Measurements from ENCODE around the gene ACKR2. TPM values are rescaled to one million over a fixed set of nuclear protein-coding genes. Genes with fewer than 3 reads are reported as not detected.
A peak's percentile ranks its signal among the peaks of the same experiment; 100 is the strongest.

The ACKR2 gene
- total and polyA plus RNA-seq, 12 donors = 0.15 to 2.1 (median 1.1) TPM

- intact Hi-C loops (cut with DNase I) = no loop called here
- Histone ChIP-seq H3K36me3 (no peaks in the 10 kb centered on the region), H3K4me1 (peaks cover 2 to 43% (median 18%) of the 10 kb centered on the region in 9 donors), H3K9me3 (no peaks in the 10 kb centered on the region), H3K4me3 (no peak overlapping the region), H3K27me3 (no peaks in the 10 kb centered on the region), H3K27ac (no peak overlapping the region)
- 88 to 98% methylated on average over 3 of the region's 3 CpGs for WGBS, 2 donors
- no peak for DNase-seq
- ATAC-seq = no peak
- TF ChIP-seq, protein P1, sequence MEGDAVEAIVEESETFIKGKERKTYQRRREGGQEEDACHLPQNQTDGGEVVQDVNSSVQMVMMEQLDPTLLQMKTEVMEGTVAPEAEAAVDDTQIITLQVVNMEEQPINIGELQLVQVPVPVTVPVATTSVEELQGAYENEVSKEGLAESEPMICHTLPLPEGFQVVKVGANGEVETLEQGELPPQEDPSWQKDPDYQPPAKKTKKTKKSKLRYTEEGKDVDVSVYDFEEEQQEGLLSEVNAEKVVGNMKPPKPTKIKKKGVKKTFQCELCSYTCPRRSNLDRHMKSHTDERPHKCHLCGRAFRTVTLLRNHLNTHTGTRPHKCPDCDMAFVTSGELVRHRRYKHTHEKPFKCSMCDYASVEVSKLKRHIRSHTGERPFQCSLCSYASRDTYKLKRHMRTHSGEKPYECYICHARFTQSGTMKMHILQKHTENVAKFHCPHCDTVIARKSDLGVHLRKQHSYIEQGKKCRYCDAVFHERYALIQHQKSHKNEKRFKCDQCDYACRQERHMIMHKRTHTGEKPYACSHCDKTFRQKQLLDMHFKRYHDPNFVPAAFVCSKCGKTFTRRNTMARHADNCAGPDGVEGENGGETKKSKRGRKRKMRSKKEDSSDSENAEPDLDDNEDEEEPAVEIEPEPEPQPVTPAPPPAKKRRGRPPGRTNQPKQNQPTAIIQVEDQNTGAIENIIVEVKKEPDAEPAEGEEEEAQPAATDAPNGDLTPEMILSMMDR (IDR thresholded peaks at IDR 0.05) = no peak
These were observed 41.0 kb downstream of the ACKR2 start for GRCh38 chr3:42850263-42850662.

- Histone ChIP-seq H3K4me3 (no peak overlapping the region), H3K27ac (peak overlapping the region in 2 of 10 donors; percentile 29 to 49), H3K36me3 (no peaks in the 10 kb centered on the region), H3K4me1 (peaks cover under 1 to 36% (median 13%) of the 10 kb centered on the region in 9 donors), H3K9me3 (no peaks in the 10 kb centered on the region), H3K27me3 (no peaks in the 10 kb centered on the region)
- TF ChIP-seq, protein P1 (IDR thresholded peaks at IDR 0.05) = no peak
- DNase-seq (no peak), ATAC-seq (no peak)
- 76 to 85% methylated on average over 6 of the region's 6 CpGs for WGBS, 2 donors
- intact Hi-C loops (cut with DNase I) = no loop called here
These were observed 42.1 kb downstream of the ACKR2 start for GRCh38 chr3:42851228-42851834.

- Histone ChIP-seq H3K27me3 (no peaks in the 10 kb centered on the region), H3K4me1 (peaks cover 0 to 25% (median 4%) of the 10 kb centered on the region in 9 donors), H3K9me3 (no peaks in the 10 kb centered on the region), H3K27ac (peak overlapping the region in 3 of 10 donors; percentile 13 to 49 (median 15)), H3K36me3 (no peaks in the 10 kb centered on the region), H3K4me3 (no peak overlapping the region)
- TF ChIP-seq, protein P1 (IDR thresholded peaks at IDR 0.05) = no peak
- 40 to 54% methylated on average over 2 of the region's 2 CpGs for WGBS, 2 donors
- DNase-seq = no peak
- intact Hi-C loops (cut with DNase I) = no loop called here
- ATAC-seq = peak in 2 of 8 donors; percentile 57 to 63
These were observed 43.2 kb downstream of the ACKR2 start for GRCh38 chr3:42852441-42852840.

DNA sequence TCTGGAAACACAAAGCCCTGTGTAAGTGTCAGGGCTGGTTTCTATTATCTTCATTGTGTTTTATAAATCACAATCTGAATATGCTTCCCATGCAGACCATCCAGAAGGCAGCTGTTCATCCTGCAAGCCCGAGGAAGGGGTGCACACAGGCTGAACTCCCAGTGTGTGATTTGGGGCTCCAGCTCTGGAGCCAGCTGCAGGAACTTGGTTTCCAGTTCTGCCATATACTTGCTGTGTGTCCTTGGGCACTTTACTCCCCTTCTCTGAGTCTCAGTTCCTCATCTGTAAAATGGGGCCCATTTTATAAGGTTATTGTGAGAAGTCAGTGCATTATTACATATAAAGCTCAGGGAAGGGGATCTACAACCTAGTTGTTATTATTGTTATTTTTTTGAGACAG lies 43.8 kb downstream of the ACKR2 start:
- DNase-seq = no peak
- Histone ChIP-seq H3K27me3 (no peaks in the 10 kb centered on the region), H3K9me3 (no peaks in the 10 kb centered on the region), H3K36me3 (no peaks in the 10 kb centered on the region), H3K27ac (peak overlapping the region in 2 of 10 donors; percentile 15 to 49), H3K4me3 (no peak overlapping the region), H3K4me1 (peaks cover 0 to 21% (median 0%) of the 10 kb centered on the region in 9 donors)
- intact Hi-C loops (cut with DNase I) = no loop called here
- ATAC-seq = no peak
- TF ChIP-seq, protein P1 (IDR thresholded peaks at IDR 0.05) = no peak
- WGBS, 2 donors = 71 to 76% methylated on average over 1 of the region's 1 CpG
